Natural killer cell (primary cell): ENCODE results near the gene HTRA1. TPM values are rescaled to one million over a fixed set of nuclear protein-coding genes. Genes with fewer than 3 reads are reported as not detected.

Experiments used
- ATAC-seq, 3 donors: fragments of 150-1000 bp in 2 of 3; fragments of 200-7000 bp in 1 of 3; cut with Tn5 transposase; 1 replicate in 1 of 3; 2 replicates in 2 of 3; pipeline ENCODE4 v1.10.0; 2021; ENCODE audit warnings: mild to moderate bottlenecking in 2 of 3, moderate library complexity in 2 of 3
- DNase-seq, 2 donors: peaks; one replicate each; pipeline versions ENCODE4 v3.0.0 to v3.0.0-alpha.2; 2013 to 2021; ENCODE audit warnings: mixed read lengths in 1 of 2
- H3K27ac ChIP-seq: one replicate; pipeline ENCODE4 v1.5.1; 2013; ENCODE audit warnings: mild to moderate bottlenecking, low read length
- H3K27me3 ChIP-seq: one replicate; pipeline ENCODE4 v1.6.1; 2013; ENCODE audit warnings: low read length; ENCODE audit not compliant: control insufficient read depth, insufficient read depth
- H3K36me3 ChIP-seq: one replicate; pipeline ENCODE4 v1.6.1; 2013; ENCODE audit warnings: low read length; ENCODE audit not compliant: control insufficient read depth, insufficient read depth
- H3K4me1 ChIP-seq: one replicate; pipeline ENCODE4 v1.6.1; 2013; ENCODE audit warnings: low read length; ENCODE audit not compliant: control insufficient read depth, insufficient read depth
- H3K4me3 ChIP-seq: one replicate; pipeline ENCODE4 v1.5.1; 2013; ENCODE audit warnings: low read length
- H3K9me3 ChIP-seq: one replicate; pipeline ENCODE4 v1.6.1; 2013; ENCODE audit warnings: low read length; ENCODE audit not compliant: control insufficient read depth, insufficient read depth
- H3K27ac Mint-ChIP-seq, 2 donors: one replicate each; pipeline ENCODE4 v1.8.0; 2022; ENCODE audit warnings: mild to moderate bottlenecking in 2 of 2, mixed read lengths in 2 of 2, moderate library complexity in 1 of 2
- H3K27me3 Mint-ChIP-seq, 2 donors: one replicate each; pipeline ENCODE4 v1.8.0; 2022; ENCODE audit warnings: low read depth in 2 of 2, mixed read lengths in 2 of 2
- H3K36me3 Mint-ChIP-seq: one replicate; pipeline ENCODE4 v1.8.0; 2022; ENCODE audit warnings: mixed read lengths
- H3K4me1 Mint-ChIP-seq, 2 donors: one replicate each; pipeline ENCODE4 v1.8.0; 2022; ENCODE audit warnings: mixed read lengths in 2 of 2
- H3K4me3 Mint-ChIP-seq: one replicate; pipeline ENCODE4 v1.8.0; 2022; ENCODE audit warnings: mild to moderate bottlenecking, moderate library complexity, mixed read lengths
- H3K9me3 Mint-ChIP-seq, 2 donors: one replicate each; pipeline ENCODE4 v1.8.0; 2022; ENCODE audit warnings: mixed read lengths in 2 of 2
- CTCF ChIP-seq: fragments of 200-600 bp; IDR thresholded peaks from one replicate; pipeline ENCODE4 v1.8.0; 2022; ENCODE audit warnings: antibody characterized with exemption
- WGBS: methylation state at CpG from one replicate; pipeline ENCODE4 v1.1.7; 2013; ENCODE audit warnings: missing lambda C conversion rate; ENCODE audit not compliant: insufficient coverage; 5-methylcytosine and 5-hydroxymethylcytosine counted together
- intact Hi-C: fragments of 100-400 bp; cut with micrococcal nuclease; formaldehyde crosslinking; loops from one replicate; pipeline ENCODE4 v1.14.2; 2022
- total RNA-seq, 4 donors: library from RNA; stranded (reverse); fragments of 120-200 nt in 1 of 4; gene quantifications; one replicate each; pipeline versions ENCODE4 v1.2.3 to v1.2.4, GENCODE V29; 2013 to 2022

HTRA1 gene
- total RNA-seq, 3 donors from 2014 or later (not counting 1 experiment from before 2014, with no cell fraction given), result not detected

GRCh38 chr10:122550983-122551382 lies 89.6 kb downstream of the HTRA1 start:
- Mint-ChIP-seq H3K4me1 (no peaks in the 10 kb centered on the region), H3K36me3 (no peaks in the 10 kb centered on the region), H3K27me3 (peaks cover 0 to 5% of the 10 kb centered on the region in 2 donors), H3K4me3 (no peak overlapping the region), H3K27ac (no peak overlapping the region), H3K9me3 (no peaks in the 10 kb centered on the region)
- 29% methylated on average over 3 of the region's 3 CpGs for WGBS
- Histone ChIP-seq H3K27me3 (no peaks in the 10 kb centered on the region), H3K4me1 (peaks cover 8% of the 10 kb centered on the region), H3K27ac (no peak overlapping the region), H3K36me3 (no peaks in the 10 kb centered on the region), H3K4me3 (no peak overlapping the region), H3K9me3 (no peaks in the 10 kb centered on the region)
- intact Hi-C loops, result no loop called here
- DNase-seq, result peak in 1 of 2 donors; percentile 26
- TF ChIP-seq CTCF, result no peak
- ATAC-seq, result no peak

- Mint-ChIP-seq H3K27ac (no peak overlapping the region), H3K4me1 (no peaks in the 10 kb centered on the region), H3K36me3 (no peaks in the 10 kb centered on the region), H3K27me3 (peaks cover 0 to 5% of the 10 kb centered on the region in 2 donors), H3K9me3 (no peaks in the 10 kb centered on the region), H3K4me3 (no peak overlapping the region)
- Histone ChIP-seq H3K4me3 (no peak overlapping the region), H3K9me3 (no peaks in the 10 kb centered on the region), H3K36me3 (no peaks in the 10 kb centered on the region), H3K4me1 (peaks cover 8% of the 10 kb centered on the region), H3K27me3 (no peaks in the 10 kb centered on the region), H3K27ac (no peak overlapping the region)
- DNase-seq (peak in 1 of 2 donors; percentile 71), ATAC-seq (peak in 1 of 3 donors; percentile 37)
- intact Hi-C loops, result no loop called here
- no peak for TF ChIP-seq CTCF
- 45% methylated on average over 9 of the region's 9 CpGs for WGBS
These were observed 90.1 kb downstream of the HTRA1 start for GRCh38 chr10:122551450-122551849.

- H3K9me3 ChIP-seq, result no peaks in the 10 kb centered on the region
- H3K4me3 ChIP-seq, result no peak overlapping the region
- DNase-seq (no peak), ATAC-seq (no peak)
- H3K27ac ChIP-seq, result no peak overlapping the region
- no peaks in the 10 kb centered on the region for H3K36me3 Mint-ChIP-seq
- no peak for TF ChIP-seq CTCF
- intact Hi-C loops, result no loop called here
- WGBS, result 86% methylated on average over 6 of the region's 6 CpGs
- H3K27me3 ChIP-seq, result no peaks in the 10 kb centered on the region
- no peak overlapping the region for H3K4me3 Mint-ChIP-seq
- H3K9me3 Mint-ChIP-seq, result no peaks in the 10 kb centered on the region
- H3K27me3 Mint-ChIP-seq, result peaks cover 1 to 7% of the 10 kb centered on the region in 2 donors
- no peaks in the 10 kb centered on the region for H3K4me1 Mint-ChIP-seq
- H3K36me3 ChIP-seq, result no peaks in the 10 kb centered on the region
- peaks cover 17% of the 10 kb centered on the region for H3K4me1 ChIP-seq
- H3K27ac Mint-ChIP-seq, result no peak overlapping the region
These were observed 92.0 kb downstream of the HTRA1 start for GRCh38 chr10:122553341-122553740.
